H9 (cell line): ENCODE measurements around the gene C1S. TPM values are rescaled to one million over a fixed set of nuclear protein-coding genes. Genes with fewer than 3 reads are reported as not detected.

ENCODE experiments used
- DNase-seq: peaks from one replicate; pipeline ENCODE4 v3.0.0-alpha.2; 2017
- H2AFZ ChIP-seq: one replicate; pipeline ENCODE4 v1.6.1; 2013; ENCODE audit warnings: mild to moderate bottlenecking, low read length, control low read depth, moderate library complexity
- H2AK5ac ChIP-seq: 2 replicates; pipeline ENCODE4 v1.6.1; 2013; ENCODE audit warnings: low read length, control low read depth, mixed read lengths; ENCODE audit not compliant: insufficient read length
- H2BK120ac ChIP-seq: one replicate; pipeline ENCODE4 v1.6.1; 2013; ENCODE audit warnings: low read depth, mild to moderate bottlenecking, low read length, control low read depth, inconsistent platforms; ENCODE audit not compliant: poor library complexity, severe bottlenecking
- H2BK12ac ChIP-seq: 2 replicates; pipeline ENCODE4 v1.6.1; 2013; ENCODE audit warnings: low read length, control low read depth, mixed read lengths, low read depth; ENCODE audit not compliant: insufficient read length
- H2BK15ac ChIP-seq: 2 replicates; pipeline ENCODE4 v1.6.1; 2013; ENCODE audit warnings: low read depth, low read length, control low read depth
- H2BK20ac ChIP-seq: one replicate; pipeline ENCODE4 v1.6.1; 2013; ENCODE audit warnings: low read depth, mild to moderate bottlenecking, low read length, control low read depth, inconsistent platforms; ENCODE audit not compliant: poor library complexity, severe bottlenecking
- H2BK5ac ChIP-seq: 2 replicates; pipeline ENCODE4 v1.6.1; 2013; ENCODE audit warnings: low read length, control low read depth, mixed read lengths; ENCODE audit not compliant: insufficient read length
- H3K14ac ChIP-seq: 2 replicates; pipeline ENCODE4 v1.6.1; 2013; ENCODE audit warnings: low read length, control low read depth; ENCODE audit not compliant: insufficient read depth
- H3K18ac ChIP-seq: 2 replicates; pipeline ENCODE4 v1.6.1; 2013; ENCODE audit warnings: low read depth, mild to moderate bottlenecking, mixed read lengths, low read length, control low read depth; ENCODE audit not compliant: insufficient read length
- H3K23ac ChIP-seq: 2 replicates; pipeline ENCODE4 v1.6.1; 2013; ENCODE audit warnings: low read length, control low read depth, mixed read lengths, low read depth; ENCODE audit not compliant: insufficient read length
- H3K23me2 ChIP-seq: 2 replicates; pipeline ENCODE4 v1.6.1; 2013; ENCODE audit warnings: low read depth, mild to moderate bottlenecking, mixed read lengths, low read length, control low read depth; ENCODE audit not compliant: insufficient read length, poor library complexity, severe bottlenecking
- H3K27ac ChIP-seq: 2 replicates; pipeline ENCODE4 v1.5.1; 2013; ENCODE audit warnings: low read length, control low read depth, mixed read lengths, low read depth; ENCODE audit not compliant: insufficient read length
- H3K27me3 ChIP-seq: 2 replicates; pipeline ENCODE4 v1.6.1; 2013; ENCODE audit warnings: low read length, control low read depth, inconsistent platforms; ENCODE audit not compliant: insufficient read depth
- H3K4ac ChIP-seq: 2 replicates; pipeline ENCODE4 v1.6.1; 2013; ENCODE audit warnings: low read depth, mild to moderate bottlenecking, control low read depth, inconsistent platforms, low read length, moderate library complexity
- H3K4me1 ChIP-seq: 2 replicates; pipeline ENCODE4 v1.6.1; 2013; ENCODE audit warnings: low read length, control low read depth, inconsistent platforms; ENCODE audit not compliant: insufficient read depth
- H3K4me2 ChIP-seq: 2 replicates; pipeline ENCODE4 v1.6.1; 2013; ENCODE audit warnings: low read length, control low read depth, mixed read lengths; ENCODE audit not compliant: insufficient read length, insufficient read depth
- H3K56ac ChIP-seq: 2 replicates; pipeline ENCODE4 v1.6.1; 2013; ENCODE audit warnings: low read depth, mild to moderate bottlenecking, mixed read lengths, low read length, control low read depth; ENCODE audit not compliant: insufficient read length
- H3K79me1 ChIP-seq: 2 replicates; pipeline ENCODE4 v1.6.1; 2013; ENCODE audit warnings: low read depth, mild to moderate bottlenecking, moderate library complexity, low read length, control low read depth, inconsistent platforms; ENCODE audit not compliant: insufficient read depth, poor library complexity, severe bottlenecking
- H3K79me2 ChIP-seq: 2 replicates; pipeline ENCODE4 v1.6.1; 2013; ENCODE audit warnings: low read length, control low read depth, inconsistent platforms; ENCODE audit not compliant: insufficient read depth
- H3K9ac ChIP-seq: 2 replicates; pipeline ENCODE4 v1.6.1; 2013; ENCODE audit warnings: low read length, control low read depth, mixed read lengths; ENCODE audit not compliant: insufficient read length; ENCODE audit errors: extremely low read depth
- H3K9me3 ChIP-seq: one replicate; pipeline ENCODE4 v1.6.1; 2013; ENCODE audit warnings: low read depth, low read length, inconsistent platforms; ENCODE audit not compliant: control insufficient read depth
- H3T11ph ChIP-seq: one replicate; pipeline ENCODE4 v1.6.1; 2013; ENCODE audit warnings: mild to moderate bottlenecking, low read length, control low read depth, inconsistent platforms
- H4K20me1 ChIP-seq: one replicate; pipeline ENCODE4 v1.6.1; 2013; ENCODE audit not compliant: control insufficient read depth, insufficient read length, insufficient read depth
- H4K5ac ChIP-seq: 2 replicates; pipeline ENCODE4 v1.6.1; 2013; ENCODE audit warnings: low read depth, mild to moderate bottlenecking, mixed read lengths, low read length, control low read depth; ENCODE audit not compliant: insufficient read length
- H4K8ac ChIP-seq: replicated peaks from 2 replicates; pipeline ENCODE4 v1.6.1; 2013; ENCODE audit warnings: low read length, control low read depth, mixed read lengths, low read depth; ENCODE audit not compliant: insufficient read length
- H4K91ac ChIP-seq: 2 replicates; pipeline ENCODE4 v1.6.1; 2013; ENCODE audit warnings: low read depth, mild to moderate bottlenecking, moderate library complexity, mixed read lengths, low read length, control low read depth; ENCODE audit not compliant: insufficient read length
- H3K27ac Mint-ChIP-seq, 3 experiments: 2 replicates in 2 of 3; 3 replicates in 1 of 3; pipeline ENCODE4 v1.8.0; 2020 to 2021; ENCODE audit warnings: mixed read lengths in 3 of 3, mild to moderate bottlenecking in 1 of 3, moderate library complexity in 1 of 3
- H3K27me3 Mint-ChIP-seq: 2 replicates; pipeline ENCODE4 v1.8.0; 2021; ENCODE audit warnings: low read depth, mild to moderate bottlenecking, moderate library complexity, mixed read lengths
- H3K36me3 Mint-ChIP-seq, 3 experiments: 2 replicates in 2 of 3; 3 replicates in 1 of 3; pipeline ENCODE4 v1.8.0; 2020 to 2021; ENCODE audit warnings: low read depth in 3 of 3, mixed read lengths in 3 of 3; ENCODE audit not compliant: insufficient read depth in 1 of 3
- H3K4me1 Mint-ChIP-seq, 2 experiments: 2 replicates each; pipeline ENCODE4 v1.8.0; 2020; ENCODE audit warnings: mixed read lengths in 2 of 2
- H3K4me3 Mint-ChIP-seq, 2 experiments: 2 replicates in 1 of 2; 3 replicates in 1 of 2; pipeline ENCODE4 v1.8.0; 2020 to 2021; ENCODE audit warnings: mild to moderate bottlenecking in 2 of 2, mixed read lengths in 2 of 2, moderate library complexity in 1 of 2
- H3K9me3 Mint-ChIP-seq, 2 experiments: 2 replicates in 1 of 2; 3 replicates in 1 of 2; pipeline ENCODE4 v1.8.0; 2020; ENCODE audit warnings: mild to moderate bottlenecking in 2 of 2, mixed read lengths in 2 of 2, moderate library complexity in 1 of 2
- WGBS: extraction: QIAGEN DNeasy Blood & Tissue Kit; methylation state at CpG from one replicate; pipeline ENCODE4 v1.1.7; 2013; ENCODE audit warnings: missing lambda C conversion rate, low lambda C conversion rate, mixed read lengths; ENCODE audit not compliant: insufficient read length; ENCODE audit errors: extremely low coverage; 5-methylcytosine and 5-hydroxymethylcytosine counted together
- total RNA-seq: library from RNA; stranded (reverse); gene quantifications from 2 replicates; pipeline ENCODE4 v1.2.1, GENCODE V29; 2021
- TF ChIP-seq, protein P1 (sequence below): fragments of 200-600 bp; sonication (generic); conservative IDR thresholded peaks from 3 replicates; pipeline ENCODE4 v1.8.0; 2021; ENCODE audit warnings: antibody characterized with exemption, mild to moderate bottlenecking

C1S gene
- total RNA-seq, 1 experiment from 2014 or later, result 4.2 TPM

- Histone ChIP-seq H3K23me2 (peaks cover 11% of the 10 kb centered on the region), H3K23ac (no peak overlapping the region), H3K4me2 (no peak overlapping the region), H3K27ac (no peak overlapping the region), H4K20me1 (no peaks in the 10 kb centered on the region), H3K56ac (no peak overlapping the region), H3K4me1 (no peaks in the 10 kb centered on the region), H3K4ac (no peak overlapping the region), H2BK15ac (no peak overlapping the region), H3K27me3 (no peaks in the 10 kb centered on the region), H3K79me2 (no peaks in the 10 kb centered on the region), H2AFZ (no peak overlapping the region), H2BK120ac (no peak overlapping the region), H3K9me3 (no peaks in the 10 kb centered on the region), H2BK20ac (no peak overlapping the region), H3K79me1 (no peaks in the 10 kb centered on the region), H4K5ac (no peak overlapping the region), H4K91ac (no peak overlapping the region), H4K8ac (no peak overlapping the region), H3K18ac (no peak overlapping the region), H2BK5ac (no peak overlapping the region), H2BK12ac (no peak overlapping the region), H3K9ac (no peak overlapping the region), H2AK5ac (no peak overlapping the region), H3K14ac (no peak overlapping the region), H3T11ph (no peak overlapping the region)
- Mint-ChIP-seq H3K27me3 (no peaks in the 10 kb centered on the region; the same call in 1 of the 2 replicates), H3K27ac (peak overlapping the region in 1 of 3 experiments; percentile 72; a peak in 1 of 7 replicates), H3K4me3 (no peak overlapping the region), H3K9me3 (peaks cover 6 to 12% of the 10 kb centered on the region in 2 experiments), H3K36me3 (peaks cover 22 to 44% (median 24%) of the 10 kb centered on the region in 3 experiments), H3K4me1 (peaks cover 6 to 7% of the 10 kb centered on the region in 2 experiments)
- TF ChIP-seq, protein P1, sequence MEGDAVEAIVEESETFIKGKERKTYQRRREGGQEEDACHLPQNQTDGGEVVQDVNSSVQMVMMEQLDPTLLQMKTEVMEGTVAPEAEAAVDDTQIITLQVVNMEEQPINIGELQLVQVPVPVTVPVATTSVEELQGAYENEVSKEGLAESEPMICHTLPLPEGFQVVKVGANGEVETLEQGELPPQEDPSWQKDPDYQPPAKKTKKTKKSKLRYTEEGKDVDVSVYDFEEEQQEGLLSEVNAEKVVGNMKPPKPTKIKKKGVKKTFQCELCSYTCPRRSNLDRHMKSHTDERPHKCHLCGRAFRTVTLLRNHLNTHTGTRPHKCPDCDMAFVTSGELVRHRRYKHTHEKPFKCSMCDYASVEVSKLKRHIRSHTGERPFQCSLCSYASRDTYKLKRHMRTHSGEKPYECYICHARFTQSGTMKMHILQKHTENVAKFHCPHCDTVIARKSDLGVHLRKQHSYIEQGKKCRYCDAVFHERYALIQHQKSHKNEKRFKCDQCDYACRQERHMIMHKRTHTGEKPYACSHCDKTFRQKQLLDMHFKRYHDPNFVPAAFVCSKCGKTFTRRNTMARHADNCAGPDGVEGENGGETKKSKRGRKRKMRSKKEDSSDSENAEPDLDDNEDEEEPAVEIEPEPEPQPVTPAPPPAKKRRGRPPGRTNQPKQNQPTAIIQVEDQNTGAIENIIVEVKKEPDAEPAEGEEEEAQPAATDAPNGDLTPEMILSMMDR, result no peak
- no CpG with 5 or more reads among the region's 14 CpGs for WGBS
- no peak for DNase-seq
Measured at GRCh38 chr12:7103837-7104584, 43.5 kb downstream of the C1S start.
